Measurements from ENCODE around the gene RAPSN.

The RAPSN gene

GRCh38 chr11:47489395-47489755, 40.4 kb upstream of the RAPSN start:
- H2AK5ac ChIP-seq (ENCODE audit: low read length) = no peak overlapping the region
- no peak overlapping the region for H3K4me2 ChIP-seq (ENCODE audit: low read length)
- H3K23ac ChIP-seq (ENCODE audit: low read length) = no peak overlapping the region
- H3K18ac ChIP-seq (ENCODE audit: low read length) = no peak overlapping the region
- no peak overlapping the region for H3K9ac ChIP-seq (ENCODE audit: low read length)
- H2BK120ac ChIP-seq (ENCODE audit: low read depth, low read length) = no peak overlapping the region
- no peak overlapping the region for H4K5ac ChIP-seq (ENCODE audit: low read length)
- no peak overlapping the region for H3K4ac ChIP-seq (ENCODE audit: low read depth, low read length)
- H3K4me1 ChIP-seq (ENCODE audit: control insufficient read depth, low read depth, low read length) = no peaks in the 10 kb centered on the region
- no peak overlapping the region for H2BK15ac ChIP-seq (replicated peaks; ENCODE audit: low read depth)
- no peaks in the 10 kb centered on the region for H3K27me3 ChIP-seq (ENCODE audit: insufficient read depth, low read length, poor library complexity)
- H3K27ac ChIP-seq (ENCODE audit: low read depth, low read length) = no peak overlapping the region
- H4K8ac ChIP-seq (ENCODE audit: low read depth, low read length) = no peak overlapping the region
- H2BK5ac ChIP-seq (ENCODE audit: low read length) = no peak overlapping the region
- no peak overlapping the region for H3K4me3 ChIP-seq (ENCODE audit: low read length)
- H3K79me2 ChIP-seq (ENCODE audit: control insufficient read depth, insufficient read depth, low read length) = peaks cover 22% of the 10 kb centered on the region
- WGBS (ENCODE audit: extremely low coverage, insufficient coverage, low lambda C conversion rate) = no CpG with 5 or more reads among the region's 2 CpGs
- peaks cover 12% of the 10 kb centered on the region for H3K79me1 ChIP-seq (ENCODE audit: low read length)
- no peak overlapping the region for H3K56ac ChIP-seq (ENCODE audit: low read length)
- peaks cover under 1% of the 10 kb centered on the region for H3K36me3 ChIP-seq (ENCODE audit: control insufficient read depth, insufficient read depth, low read length)
- no peak for DNase-seq

- Histone ChIP-seq H3K36me3 (ENCODE audit: control insufficient read depth, insufficient read depth, low read length) (peaks cover 3% of the 10 kb centered on the region), H3K4me1 (ENCODE audit: control insufficient read depth, low read depth, low read length) (no peaks in the 10 kb centered on the region), H3K4me2 (ENCODE audit: low read length) (no peak overlapping the region), H2BK5ac (ENCODE audit: low read length) (no peak overlapping the region), H2AK5ac (ENCODE audit: low read length) (no peak overlapping the region), H4K8ac (ENCODE audit: low read depth, low read length) (no peak overlapping the region), H4K5ac (ENCODE audit: low read length) (no peak overlapping the region), H3K23ac (ENCODE audit: low read length) (no peak overlapping the region), H3K18ac (ENCODE audit: low read length) (no peak overlapping the region), H3K9ac (ENCODE audit: low read length) (no peak overlapping the region), H3K79me2 (ENCODE audit: control insufficient read depth, insufficient read depth, low read length) (peaks cover 18% of the 10 kb centered on the region), H3K27me3 (ENCODE audit: insufficient read depth, low read length, poor library complexity) (no peaks in the 10 kb centered on the region), H3K4me3 (ENCODE audit: low read length) (no peak overlapping the region), H2BK120ac (ENCODE audit: low read depth, low read length) (no peak overlapping the region), H3K56ac (ENCODE audit: low read length) (no peak overlapping the region), H3K79me1 (ENCODE audit: low read length) (peaks cover 9% of the 10 kb centered on the region), H2BK15ac (replicated peaks; ENCODE audit: low read depth) (no peak overlapping the region), H3K27ac (ENCODE audit: low read depth, low read length) (no peak overlapping the region), H3K4ac (ENCODE audit: low read depth, low read length) (no peak overlapping the region)
- WGBS (ENCODE audit: extremely low coverage, insufficient coverage, low lambda C conversion rate) = no CpG with 5 or more reads among the region's 6 CpGs
- no peak for DNase-seq
Measured at GRCh38 chr11:47488674-47489394, 39.9 kb upstream of the RAPSN start.

GRCh38 chr11:47488111-47488510, 39.2 kb upstream of the RAPSN start:
- peaks cover 6% of the 10 kb centered on the region for H3K36me3 ChIP-seq (ENCODE audit: control insufficient read depth, insufficient read depth, low read length)
- no peak overlapping the region for H4K8ac ChIP-seq (ENCODE audit: low read depth, low read length)
- H3K79me1 ChIP-seq (ENCODE audit: low read length) = peaks cover 9% of the 10 kb centered on the region
- no peak for DNase-seq
- no peak overlapping the region for H3K23ac ChIP-seq (ENCODE audit: low read length)
- no peak overlapping the region for H2BK15ac ChIP-seq (replicated peaks; ENCODE audit: low read depth)
- H3K56ac ChIP-seq (ENCODE audit: low read length) = no peak overlapping the region
- H2BK5ac ChIP-seq (ENCODE audit: low read length) = no peak overlapping the region
- no peak overlapping the region for H3K18ac ChIP-seq (ENCODE audit: low read length)
- no CpG with 5 or more reads among the region's 3 CpGs for WGBS (ENCODE audit: extremely low coverage, insufficient coverage, low lambda C conversion rate)
- H2BK120ac ChIP-seq (ENCODE audit: low read depth, low read length) = no peak overlapping the region
- no peak overlapping the region for H3K27ac ChIP-seq (ENCODE audit: low read depth, low read length)
- no peaks in the 10 kb centered on the region for H3K27me3 ChIP-seq (ENCODE audit: insufficient read depth, low read length, poor library complexity)
- H3K4me3 ChIP-seq (ENCODE audit: low read length) = no peak overlapping the region
- H4K5ac ChIP-seq (ENCODE audit: low read length) = no peak overlapping the region
- peaks cover 15% of the 10 kb centered on the region for H3K79me2 ChIP-seq (ENCODE audit: control insufficient read depth, insufficient read depth, low read length)
- H3K4me2 ChIP-seq (ENCODE audit: low read length) = no peak overlapping the region
- H3K9ac ChIP-seq (ENCODE audit: low read length) = no peak overlapping the region
- no peaks in the 10 kb centered on the region for H3K4me1 ChIP-seq (ENCODE audit: control insufficient read depth, low read depth, low read length)
- H3K4ac ChIP-seq (ENCODE audit: low read depth, low read length) = no peak overlapping the region
- no peak overlapping the region for H2AK5ac ChIP-seq (ENCODE audit: low read length)

GRCh38 chr11:47487421-47487820, 38.5 kb upstream of the RAPSN start:
- Histone ChIP-seq H2BK5ac (ENCODE audit: low read length) (no peak overlapping the region), H2AK5ac (ENCODE audit: low read length) (no peak overlapping the region), H3K4me2 (ENCODE audit: low read length) (no peak overlapping the region), H3K56ac (ENCODE audit: low read length) (no peak overlapping the region), H3K9ac (ENCODE audit: low read length) (no peak overlapping the region), H3K36me3 (ENCODE audit: control insufficient read depth, insufficient read depth, low read length) (peaks cover 9% of the 10 kb centered on the region), H4K5ac (ENCODE audit: low read length) (no peak overlapping the region), H3K4ac (ENCODE audit: low read depth, low read length) (no peak overlapping the region), H3K27ac (ENCODE audit: low read depth, low read length) (no peak overlapping the region), H3K4me1 (ENCODE audit: control insufficient read depth, low read depth, low read length) (no peaks in the 10 kb centered on the region), H3K4me3 (ENCODE audit: low read length) (no peak overlapping the region), H3K79me2 (ENCODE audit: control insufficient read depth, insufficient read depth, low read length) (peaks cover 9% of the 10 kb centered on the region), H3K18ac (ENCODE audit: low read length) (no peak overlapping the region), H3K79me1 (ENCODE audit: low read length) (peaks cover 10% of the 10 kb centered on the region), H2BK120ac (ENCODE audit: low read depth, low read length) (no peak overlapping the region), H3K27me3 (ENCODE audit: insufficient read depth, low read length, poor library complexity) (no peaks in the 10 kb centered on the region), H2BK15ac (replicated peaks; ENCODE audit: low read depth) (no peak overlapping the region), H3K23ac (ENCODE audit: low read length) (no peak overlapping the region), H4K8ac (ENCODE audit: low read depth, low read length) (no peak overlapping the region)
- no peak for DNase-seq
- WGBS (ENCODE audit: extremely low coverage, insufficient coverage, low lambda C conversion rate) = 100% methylated on average over 1 of the region's 2 CpGs

GRCh38 chr11:47485107-47485506, 36.2 kb upstream of the RAPSN start:
- Histone ChIP-seq H3K4me3 (ENCODE audit: low read length) (no peak overlapping the region), H2AK5ac (ENCODE audit: low read length) (no peak overlapping the region), H3K56ac (ENCODE audit: low read length) (no peak overlapping the region), H3K79me1 (ENCODE audit: low read length) (peaks cover 6% of the 10 kb centered on the region), H3K18ac (ENCODE audit: low read length) (no peak overlapping the region), H4K5ac (ENCODE audit: low read length) (no peak overlapping the region), H3K27me3 (ENCODE audit: insufficient read depth, low read length, poor library complexity) (no peaks in the 10 kb centered on the region), H2BK5ac (ENCODE audit: low read length) (no peak overlapping the region), H3K4me2 (ENCODE audit: low read length) (no peak overlapping the region), H2BK120ac (ENCODE audit: low read depth, low read length) (no peak overlapping the region), H4K8ac (ENCODE audit: low read depth, low read length) (no peak overlapping the region), H3K4ac (ENCODE audit: low read depth, low read length) (no peak overlapping the region), H3K36me3 (ENCODE audit: control insufficient read depth, insufficient read depth, low read length) (peaks cover 9% of the 10 kb centered on the region), H3K4me1 (ENCODE audit: control insufficient read depth, low read depth, low read length) (no peaks in the 10 kb centered on the region), H3K9ac (ENCODE audit: low read length) (no peak overlapping the region), H2BK15ac (replicated peaks; ENCODE audit: low read depth) (no peak overlapping the region), H3K27ac (ENCODE audit: low read depth, low read length) (no peak overlapping the region), H3K79me2 (ENCODE audit: control insufficient read depth, insufficient read depth, low read length) (no peaks in the 10 kb centered on the region), H3K23ac (ENCODE audit: low read length) (no peak overlapping the region)
- no peak for DNase-seq
- WGBS (ENCODE audit: extremely low coverage, insufficient coverage, low lambda C conversion rate) = no CpG with 5 or more reads among the region's 7 CpGs

GRCh38 chr11:47483457-47483856, 34.5 kb upstream of the RAPSN start:
- Histone ChIP-seq H2BK15ac (replicated peaks; ENCODE audit: low read depth) (no peak overlapping the region), H3K79me1 (ENCODE audit: low read length) (peaks cover 8% of the 10 kb centered on the region), H3K36me3 (ENCODE audit: control insufficient read depth, insufficient read depth, low read length) (peaks cover 16% of the 10 kb centered on the region), H3K27ac (ENCODE audit: low read depth, low read length) (no peak overlapping the region), H3K56ac (ENCODE audit: low read length) (no peak overlapping the region), H3K4ac (ENCODE audit: low read depth, low read length) (no peak overlapping the region), H3K9ac (ENCODE audit: low read length) (no peak overlapping the region), H2AK5ac (ENCODE audit: low read length) (no peak overlapping the region), H3K4me3 (ENCODE audit: low read length) (no peak overlapping the region), H3K79me2 (ENCODE audit: control insufficient read depth, insufficient read depth, low read length) (no peaks in the 10 kb centered on the region), H3K4me2 (ENCODE audit: low read length) (no peak overlapping the region), H3K18ac (ENCODE audit: low read length) (no peak overlapping the region), H4K8ac (ENCODE audit: low read depth, low read length) (no peak overlapping the region), H2BK5ac (ENCODE audit: low read length) (no peak overlapping the region), H3K27me3 (ENCODE audit: insufficient read depth, low read length, poor library complexity) (no peaks in the 10 kb centered on the region), H3K23ac (ENCODE audit: low read length) (no peak overlapping the region), H2BK120ac (ENCODE audit: low read depth, low read length) (no peak overlapping the region), H3K4me1 (ENCODE audit: control insufficient read depth, low read depth, low read length) (no peaks in the 10 kb centered on the region), H4K5ac (ENCODE audit: low read length) (no peak overlapping the region)
- DNase-seq = no peak
- WGBS (ENCODE audit: extremely low coverage, insufficient coverage, low lambda C conversion rate) = no CpG with 5 or more reads among the region's 1 CpG
